K562 (cell line): ENCODE measurements around the gene PITPNC1.

Source experiments
- ASH1L ChIP-seq: fragments of 450-650 bp; IDR thresholded peaks from 2 replicates; pipeline ENCODE4 v1.6.1; 2018; ENCODE audit warnings: borderline replicate concordance, mild to moderate bottlenecking, low read depth; ENCODE audit not compliant: partially characterized antibody
- CEBPZ ChIP-seq: fragments of 150-350 bp; IDR thresholded peaks from 2 replicates; pipeline ENCODE4 v1.6.1; 2014; ENCODE audit warnings: low read depth, mild to moderate bottlenecking, low read length, borderline replicate concordance
- ETV6 ChIP-seq, 3 experiments: fragments of 150-350 bp in 1 of 3; sonication (generic) in 1 of 3; formaldehyde crosslinking in 1 of 3; IDR thresholded peaks; 2 replicates each; pipeline versions ENCODE4 v1.6.1 to v1.8.0; 2014 to 2022; ENCODE audit warnings: borderline replicate concordance in 2 of 3, low read depth in 2 of 3, antibody characterized with exemption in 1 of 3, low read length in 1 of 3, mild to moderate bottlenecking in 1 of 3, missing genetic modification reagents in 1 of 3
- HMG20A ChIP-seq: fragments of 450-650 bp; formaldehyde crosslinking; conservative IDR thresholded peaks from 2 replicates; pipeline ENCODE4 v1.4.0; 2020; ENCODE audit warnings: mild to moderate bottlenecking, mixed read lengths
- MAFF ChIP-seq: IDR thresholded peaks from 2 replicates; pipeline ENCODE4 v1.6.1; 2012; ENCODE audit warnings: low read length, improper control_type of control experiment
- MXI1 ChIP-seq: IDR thresholded peaks from 2 replicates; pipeline ENCODE4 v1.6.1; 2011; ENCODE audit warnings: low read depth, mild to moderate bottlenecking, improper control_type of control experiment, low read length
- POLR2AphosphoS5 ChIP-seq: IDR thresholded peaks from 2 replicates; pipeline ENCODE4 v1.6.1; 2011; ENCODE audit warnings: mild to moderate bottlenecking, low read depth, low read length, moderate library complexity; ENCODE audit not compliant: control insufficient read depth, insufficient read depth
- PRDM10 ChIP-seq: fragments of 450-650 bp; IDR thresholded peaks from 2 replicates; pipeline ENCODE4 v1.6.1; 2018; ENCODE audit not compliant: partially characterized antibody
- RBM14 ChIP-seq: fragments of 200-400 bp; formaldehyde crosslinking; IDR thresholded peaks from 2 replicates; pipeline ENCODE4 v1.6.1; 2018; ENCODE audit warnings: low read depth, mild to moderate bottlenecking, low read length, moderate library complexity, borderline replicate concordance; ENCODE audit not compliant: insufficient read depth
- TARDBP ChIP-seq: fragments of 450-650 bp; IDR thresholded peaks from 2 replicates; pipeline ENCODE4 v1.6.1; 2016
- ZFP1 ChIP-seq: fragments of 450-650 bp; formaldehyde crosslinking; IDR thresholded peaks from 2 replicates; pipeline ENCODE4 v1.4.0; 2020; ENCODE audit warnings: mild to moderate bottlenecking, mixed read lengths
- TF ChIP-seq, protein P1 (sequence below): fragments of 450-650 bp; IDR thresholded peaks from 2 replicates; pipeline ENCODE4 v1.6.1; 2014; ENCODE audit warnings: low read depth, mild to moderate bottlenecking, moderate library complexity, borderline replicate concordance
- TF ChIP-seq, protein P2 (sequence below): fragments of 450-650 bp; IDR thresholded peaks from 2 replicates; pipeline ENCODE4 v1.6.1; 2016; ENCODE audit warnings: antibody characterized with exemption
- TF ChIP-seq, protein P3 (sequence below), 2 experiments: fragments of 450-650 bp in 1 of 2; sonication (generic) in 1 of 2; formaldehyde crosslinking; conservative IDR thresholded peaks; 2 replicates each; pipeline versions ENCODE4 v1.4.0 to v1.8.1; 2020 to 2022; ENCODE audit warnings: mild to moderate bottlenecking in 1 of 2, missing genetic modification reagents in 1 of 2

GRCh38 chr17:67655478-67656148 lies 278.5 kb downstream of the PITPNC1 start:
- TF ChIP-seq RBM14 (no peak), ASH1L (no peak), POLR2AphosphoS5 (no peak), ETV6 (IDR thresholded peaks at IDR 0.05; ENCODE audit: borderline replicate concordance in 1 of 2, low read depth in 2 of 2, low read length in 1 of 2) (no peak), ETV6 (CRISPR knock-in tag; IDR thresholded peaks at IDR 0.05; ENCODE audit: borderline replicate concordance) (no peak), MXI1 (no peak), HMG20A (CRISPR knock-in tag) (no peak), MAFF (no peak), PRDM10 (no peak), TARDBP (no peak), CEBPZ (no peak), ZFP1 (CRISPR knock-in tag) (no peak)
- TF ChIP-seq, protein P1, sequence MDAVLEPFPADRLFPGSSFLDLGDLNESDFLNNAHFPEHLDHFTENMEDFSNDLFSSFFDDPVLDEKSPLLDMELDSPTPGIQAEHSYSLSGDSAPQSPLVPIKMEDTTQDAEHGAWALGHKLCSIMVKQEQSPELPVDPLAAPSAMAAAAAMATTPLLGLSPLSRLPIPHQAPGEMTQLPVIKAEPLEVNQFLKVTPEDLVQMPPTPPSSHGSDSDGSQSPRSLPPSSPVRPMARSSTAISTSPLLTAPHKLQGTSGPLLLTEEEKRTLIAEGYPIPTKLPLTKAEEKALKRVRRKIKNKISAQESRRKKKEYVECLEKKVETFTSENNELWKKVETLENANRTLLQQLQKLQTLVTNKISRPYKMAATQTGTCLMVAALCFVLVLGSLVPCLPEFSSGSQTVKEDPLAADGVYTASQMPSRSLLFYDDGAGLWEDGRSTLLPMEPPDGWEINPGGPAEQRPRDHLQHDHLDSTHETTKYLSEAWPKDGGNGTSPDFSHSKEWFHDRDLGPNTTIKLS = no peak
- TF ChIP-seq, protein P2, sequence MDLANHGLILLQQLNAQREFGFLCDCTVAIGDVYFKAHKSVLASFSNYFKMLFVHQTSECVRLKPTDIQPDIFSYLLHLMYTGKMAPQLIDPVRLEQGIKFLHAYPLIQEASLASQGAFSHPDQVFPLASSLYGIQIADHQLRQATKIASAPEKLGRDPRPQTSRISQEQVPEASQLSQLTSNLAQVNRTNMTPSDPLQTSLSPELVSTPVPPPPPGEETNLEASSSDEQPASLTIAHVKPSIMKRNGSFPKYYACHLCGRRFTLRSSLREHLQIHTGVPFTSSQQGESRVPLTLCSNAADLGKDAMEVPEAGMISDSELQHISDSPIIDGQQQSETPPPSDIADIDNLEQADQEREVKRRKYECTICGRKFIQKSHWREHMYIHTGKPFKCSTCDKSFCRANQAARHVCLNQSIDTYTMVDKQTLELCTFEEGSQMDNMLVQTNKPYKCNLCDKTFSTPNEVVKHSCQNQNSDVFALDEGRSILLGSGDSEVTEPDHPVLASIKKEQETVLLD = no peak
- TF ChIP-seq, protein P3, sequence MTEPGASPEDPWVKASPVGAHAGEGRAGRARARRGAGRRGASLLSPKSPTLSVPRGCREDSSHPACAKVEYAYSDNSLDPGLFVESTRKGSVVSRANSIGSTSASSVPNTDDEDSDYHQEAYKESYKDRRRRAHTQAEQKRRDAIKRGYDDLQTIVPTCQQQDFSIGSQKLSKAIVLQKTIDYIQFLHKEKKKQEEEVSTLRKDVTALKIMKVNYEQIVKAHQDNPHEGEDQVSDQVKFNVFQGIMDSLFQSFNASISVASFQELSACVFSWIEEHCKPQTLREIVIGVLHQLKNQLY (CRISPR knock-in tag; conservative IDR thresholded peaks at IDR 0.05) = no peak
